Measurements from ENCODE around the gene CNPY3.
A peak's percentile ranks its signal among the peaks of the same experiment; 100 is the strongest.
"Not testable (repeated sequence)": the region's sequence is repeated elsewhere in the genome, so short reads cannot be mapped to it uniquely, and the experiment has no call there.

The CNPY3 gene

GRCh38 chr6:42928986-42929820 is at the start of gene CNPY3:
Gene CNPY3 (plus strand): TSS chr6:42929480. CDS start chr6:42929571, 91 bp downstream.
- DNase-seq: peak; percentile 91

- DNase-seq: not testable (repeated sequence)
Observed at GRCh38 chr6:42880240-42880817, 49.0 kb upstream of the CNPY3 start.

GRCh38 chr6:42880871-42881270 is 48.4 kb upstream of the CNPY3 start:
- DNase-seq: not testable (repeated sequence)

- DNase-seq: no peak
Observed at GRCh38 chr6:42885702-42886101, 43.6 kb upstream of the CNPY3 start.

- not testable (repeated sequence) for DNase-seq
Observed at GRCh38 chr6:42888201-42888600, 41.1 kb upstream of the CNPY3 start.

- no peak for DNase-seq
Observed at GRCh38 chr6:42889815-42890214, 39.5 kb upstream of the CNPY3 start.

- DNase-seq: peak; percentile 96
Observed at GRCh38 chr6:42890311-42891198, 38.7 kb upstream of the CNPY3 start.

- DNase-seq: no peak
Observed at GRCh38 chr6:42891199-42891722, 38.0 kb upstream of the CNPY3 start.

GRCh38 chr6:42894041-42894828 is 35.0 kb upstream of the CNPY3 start:
- DNase-seq: not testable (repeated sequence)

GRCh38 chr6:42896178-42896719 is 33.0 kb upstream of the CNPY3 start:
- no peak for DNase-seq

GRCh38 chr6:42898891-42899361 is 30.4 kb upstream of the CNPY3 start:
- DNase-seq: peak; percentile 83

GRCh38 chr6:42899871-42900270 is 29.4 kb upstream of the CNPY3 start:
- DNase-seq: no peak

GRCh38 chr6:42901538-42901957 is 27.7 kb upstream of the CNPY3 start:
- DNase-seq: peak; percentile 91

GRCh38 chr6:42902429-42903263 is 26.6 kb upstream of the CNPY3 start:
- not testable (repeated sequence) for DNase-seq

- DNase-seq: no peak
Observed at GRCh38 chr6:42904467-42904866, 24.8 kb upstream of the CNPY3 start.

GRCh38 chr6:42907336-42907735 is 21.9 kb upstream of the CNPY3 start:
- no peak for DNase-seq

- no peak for DNase-seq
Observed at GRCh38 chr6:42909835-42910234, 19.4 kb upstream of the CNPY3 start.

GRCh38 chr6:42911171-42912021 is 17.9 kb upstream of the CNPY3 start:
- DNase-seq: no peak

- DNase-seq: no peak
Observed at GRCh38 chr6:42914546-42914945, 14.7 kb upstream of the CNPY3 start.

GRCh38 chr6:42915732-42916131 is 13.5 kb upstream of the CNPY3 start, which contains the start of gene PTCRA:
Gene PTCRA (plus strand): TSS chr6:42916053. CDS start chr6:42916070, 17 bp downstream.
- no peak for DNase-seq
